Measurements from ENCODE around the gene UNC13A.

UNC13A gene

GRCh38 chr19:17703824-17704463 is 15.8 kb upstream of the UNC13A start:
- no peak for DNase-seq

- no peak for DNase-seq
Observed at GRCh38 chr19:17695198-17695597, 7.0 kb upstream of the UNC13A start.

GRCh38 chr19:17692566-17692965 is 4.4 kb upstream of the UNC13A start:
- DNase-seq, result no peak

- no peak for DNase-seq
Observed at GRCh38 chr19:17688853-17689595, 870 bp upstream of the UNC13A start.

GRCh38 chr19:17687141-17687856 is 855 bp downstream of the UNC13A start:
- no peak for DNase-seq

- no peak for DNase-seq
Observed at GRCh38 chr19:17686592-17687024, 1.5 kb downstream of the UNC13A start.

- no peak for DNase-seq
Observed at GRCh38 chr19:17686023-17686521, 2.1 kb downstream of the UNC13A start.

- no peak for DNase-seq
Observed at GRCh38 chr19:17685451-17686022, 2.6 kb downstream of the UNC13A start.

- DNase-seq, result no peak
Observed at GRCh38 chr19:17684256-17684655, 3.9 kb downstream of the UNC13A start.

GRCh38 chr19:17683078-17683477 is 5.1 kb downstream of the UNC13A start:
- no peak for DNase-seq

GRCh38 chr19:17682273-17682672 is 5.9 kb downstream of the UNC13A start:
- no peak for DNase-seq

GRCh38 chr19:17681505-17682125 is 6.5 kb downstream of the UNC13A start:
- no peak for DNase-seq

GRCh38 chr19:17680230-17680722 is 7.9 kb downstream of the UNC13A start:
- no peak for DNase-seq

GRCh38 chr19:17679526-17680229 is 8.5 kb downstream of the UNC13A start:
- DNase-seq, result no peak

GRCh38 chr19:17678836-17679235 is 9.3 kb downstream of the UNC13A start:
- no peak for DNase-seq

GRCh38 chr19:17677002-17677401 is 11.2 kb downstream of the UNC13A start:
- DNase-seq, result no peak

- no peak for DNase-seq
Observed at GRCh38 chr19:17676295-17676694, 11.9 kb downstream of the UNC13A start.

- no peak for DNase-seq
Observed at GRCh38 chr19:17673937-17674799, 14.0 kb downstream of the UNC13A start.

GRCh38 chr19:17671906-17672305 is 16.2 kb downstream of the UNC13A start:
- DNase-seq, result no peak

- DNase-seq, result no peak
Observed at GRCh38 chr19:17669419-17669818, 18.7 kb downstream of the UNC13A start.

- DNase-seq, result no peak
Observed at GRCh38 chr19:17665058-17665457, 23.1 kb downstream of the UNC13A start.

All from NCI-H1048 (cell line).